GM18499 (cell line): Measurements from ENCODE around the gene PRKAG3.
"Not testable (repeated sequence)": the region's sequence is repeated elsewhere in the genome, so short reads cannot be mapped to it uniquely, and the experiment has no call there.

Experiments used
- ATAC-seq: cut with Tn5 transposase; IDR thresholded peaks from one replicate; pipeline ENCODE4 v1.9.1; 2021; ENCODE audit warnings: moderate number of reproducible peaks; ENCODE audit not compliant: insufficient read depth, unreplicated experiment

Gene PRKAG3

DNA sequence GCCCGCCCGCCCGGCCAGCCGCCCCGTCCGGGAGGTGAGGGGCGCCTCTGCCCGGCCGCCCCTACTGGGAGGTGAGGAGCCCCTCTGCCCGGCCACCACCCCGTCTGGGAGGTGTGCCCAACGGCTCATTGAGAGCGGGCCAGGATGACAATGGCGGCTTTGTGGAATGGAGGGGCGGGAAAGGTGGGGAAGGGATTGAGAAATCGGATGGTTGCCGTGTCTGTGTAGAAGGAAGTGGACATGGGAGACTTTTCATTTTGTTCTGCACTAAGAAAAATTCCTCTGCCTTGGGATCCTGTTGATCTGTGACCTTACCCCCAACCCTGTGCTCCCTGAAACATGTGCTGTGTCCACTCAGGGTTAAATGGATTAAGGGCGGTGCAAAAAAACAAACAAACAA is 15.4 kb upstream of the PRKAG3 start:
- not testable (repeated sequence) for ATAC-seq

GRCh38 chr2:218844334-218844733 is 12.7 kb upstream of the PRKAG3 start:
- ATAC-seq = not testable (repeated sequence)

DNA sequence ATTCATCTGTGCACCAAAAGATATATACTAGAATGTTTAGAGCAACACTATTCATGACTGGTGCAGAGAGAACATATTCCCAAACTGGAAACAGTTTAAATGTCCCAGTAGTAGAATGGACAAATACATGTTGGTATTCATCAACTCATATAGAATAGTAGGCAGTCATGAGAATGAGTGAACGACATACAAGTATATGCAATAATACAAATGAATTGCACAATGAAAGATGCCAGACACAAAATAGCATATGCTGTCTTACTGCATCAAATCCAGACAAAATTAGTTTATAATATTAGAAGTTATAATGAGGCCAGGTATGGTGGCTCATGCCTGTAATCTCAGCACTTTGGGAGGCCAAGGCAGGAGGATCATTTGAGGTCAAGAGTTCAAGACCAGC is 8.3 kb upstream of the PRKAG3 start:
- ATAC-seq = no peak

- ATAC-seq = no peak
These were observed 7.8 kb upstream of the PRKAG3 start for GRCh38 chr2:218839430-218839829.

GRCh38 chr2:218837495-218837894 is 5.9 kb upstream of the PRKAG3 start:
- no peak for ATAC-seq

- ATAC-seq = no peak
These were observed 3.1 kb upstream of the PRKAG3 start for GRCh38 chr2:218834685-218835084.

GRCh38 chr2:218833023-218833609 is 1.5 kb upstream of the PRKAG3 start:
- no peak for ATAC-seq

- ATAC-seq = no peak
These were observed 917 bp upstream of the PRKAG3 start for GRCh38 chr2:218832520-218832919.

DNA sequence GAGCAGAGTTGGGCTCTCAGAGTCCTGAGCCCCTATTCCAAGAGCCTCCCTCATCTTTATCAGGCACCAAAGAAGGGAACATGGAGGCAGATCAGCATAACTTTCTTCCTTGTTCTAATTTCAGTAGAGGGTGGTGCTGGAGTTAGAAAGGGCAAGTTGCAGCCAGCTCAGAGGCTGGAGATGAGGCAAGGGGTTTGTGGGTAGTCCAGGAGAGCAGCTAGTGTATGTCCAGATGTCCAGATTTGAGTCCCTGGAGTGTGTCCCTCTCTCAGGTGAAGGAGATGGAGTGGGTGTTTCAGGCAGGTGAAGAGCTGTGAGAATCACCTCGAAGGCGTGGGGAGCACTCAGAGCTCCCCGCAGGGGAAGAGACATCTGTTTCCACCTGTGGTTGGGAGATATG is 478 bp upstream of the PRKAG3 start:
- no peak for ATAC-seq

- no peak for ATAC-seq
These were observed 887 bp downstream of the PRKAG3 start for GRCh38 chr2:218830526-218831306.

DNA sequence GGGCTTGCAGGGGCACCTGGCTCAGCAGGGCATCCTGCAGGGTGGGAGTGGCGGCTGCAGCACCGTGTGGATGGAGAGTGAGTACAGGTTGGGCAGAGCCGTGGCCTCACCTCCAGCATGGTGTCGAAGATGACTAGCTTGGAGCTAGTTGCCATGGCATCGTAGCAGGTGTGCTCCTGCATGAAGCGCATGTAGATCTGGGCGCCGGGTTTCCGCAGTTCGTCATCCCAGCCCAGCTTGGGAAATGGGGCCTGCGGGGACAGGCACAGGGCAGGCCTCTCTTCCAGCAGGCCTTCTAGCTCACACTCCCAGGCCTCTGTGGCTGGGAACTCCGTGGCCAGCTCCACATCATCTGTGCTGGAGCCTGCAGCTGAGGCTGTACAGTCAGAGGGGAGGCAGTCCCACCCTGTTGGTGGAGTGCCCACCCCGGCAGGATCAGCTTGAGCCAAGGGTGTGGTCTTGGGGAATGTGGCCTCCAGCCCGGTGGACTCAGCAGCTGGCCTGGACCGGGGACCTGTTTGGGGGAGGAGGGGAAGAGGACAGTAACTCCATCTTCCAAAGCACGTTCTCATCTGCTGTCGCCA is 1.6 kb downstream of the PRKAG3 start:
- no peak for ATAC-seq

DNA sequence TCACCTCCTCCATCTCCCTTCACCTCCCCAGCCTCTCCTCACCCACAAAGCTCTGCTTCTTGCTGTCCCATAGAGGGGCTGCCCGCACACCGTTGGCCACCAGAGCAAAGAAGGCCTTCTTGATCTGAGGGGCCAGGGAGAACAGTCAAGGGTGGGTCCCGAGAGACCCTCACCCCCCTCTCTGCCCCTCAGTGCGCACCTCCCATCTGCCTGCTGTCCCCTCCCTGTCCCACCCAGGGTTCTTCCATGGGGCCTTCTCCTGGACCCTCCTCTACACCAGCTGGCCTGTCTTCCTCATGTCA is 3.2 kb downstream of the PRKAG3 start:
- ATAC-seq = no peak

DNA sequence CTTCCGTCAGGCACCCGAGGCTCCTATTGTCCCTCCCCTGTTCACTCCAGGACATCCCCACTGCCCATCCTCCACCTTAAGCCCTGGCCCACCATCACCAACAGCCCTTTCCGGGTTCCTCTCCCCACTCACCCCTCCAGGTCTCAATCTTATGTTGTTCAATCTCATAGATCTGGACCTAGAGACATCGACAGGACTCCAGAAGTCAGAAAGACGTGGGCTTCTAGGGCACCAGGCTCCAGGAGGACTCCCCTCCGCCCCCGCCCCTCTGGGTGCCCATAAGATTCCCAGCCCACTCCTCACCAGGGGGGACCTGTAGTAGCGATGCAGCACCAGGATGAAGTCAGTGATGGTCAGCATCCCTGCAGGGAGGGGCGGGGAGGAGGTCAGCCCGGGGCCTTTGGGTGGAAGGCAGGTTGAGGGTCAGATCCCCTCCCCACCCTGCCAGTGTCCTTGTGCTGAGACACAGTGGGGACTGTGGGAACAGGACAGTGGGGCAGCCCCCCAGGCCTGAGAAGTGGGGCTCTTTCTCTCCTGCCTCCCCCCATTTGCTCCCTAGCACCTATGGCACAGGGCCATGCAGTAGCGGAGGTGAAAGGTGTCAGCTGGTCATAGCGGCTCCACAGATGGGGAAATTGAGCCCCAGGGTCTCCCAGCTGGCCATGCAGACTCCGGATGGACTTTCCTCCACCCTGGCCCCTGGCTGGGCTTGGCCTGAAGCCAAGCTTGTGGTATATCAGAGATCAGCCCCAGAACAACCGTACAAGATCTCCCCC is 3.7 kb downstream of the PRKAG3 start:
- no peak for ATAC-seq

- ATAC-seq = no peak
These were observed 4.8 kb downstream of the PRKAG3 start for GRCh38 chr2:218826791-218827190.

DNA sequence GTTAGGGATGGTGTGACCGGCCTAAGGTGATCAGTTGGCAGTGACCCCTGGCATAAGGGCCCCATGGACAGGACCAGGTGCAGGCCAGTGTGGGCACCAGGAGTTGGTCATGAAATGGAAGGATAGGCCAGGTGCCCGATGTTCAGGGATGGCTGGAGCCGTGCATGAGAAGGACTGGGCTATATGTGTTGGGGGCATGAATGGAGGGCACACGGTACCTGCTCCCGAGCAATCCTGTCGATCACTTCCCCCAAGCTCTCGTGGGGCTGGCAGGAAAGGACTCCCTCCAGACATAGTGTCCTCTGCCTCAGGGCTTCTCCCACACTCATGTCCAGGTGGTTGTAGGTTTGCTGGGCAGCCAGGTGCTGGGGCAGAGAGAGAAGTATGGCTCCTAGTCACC is 7.6 kb downstream of the PRKAG3 start:
- ATAC-seq = no peak

DNA sequence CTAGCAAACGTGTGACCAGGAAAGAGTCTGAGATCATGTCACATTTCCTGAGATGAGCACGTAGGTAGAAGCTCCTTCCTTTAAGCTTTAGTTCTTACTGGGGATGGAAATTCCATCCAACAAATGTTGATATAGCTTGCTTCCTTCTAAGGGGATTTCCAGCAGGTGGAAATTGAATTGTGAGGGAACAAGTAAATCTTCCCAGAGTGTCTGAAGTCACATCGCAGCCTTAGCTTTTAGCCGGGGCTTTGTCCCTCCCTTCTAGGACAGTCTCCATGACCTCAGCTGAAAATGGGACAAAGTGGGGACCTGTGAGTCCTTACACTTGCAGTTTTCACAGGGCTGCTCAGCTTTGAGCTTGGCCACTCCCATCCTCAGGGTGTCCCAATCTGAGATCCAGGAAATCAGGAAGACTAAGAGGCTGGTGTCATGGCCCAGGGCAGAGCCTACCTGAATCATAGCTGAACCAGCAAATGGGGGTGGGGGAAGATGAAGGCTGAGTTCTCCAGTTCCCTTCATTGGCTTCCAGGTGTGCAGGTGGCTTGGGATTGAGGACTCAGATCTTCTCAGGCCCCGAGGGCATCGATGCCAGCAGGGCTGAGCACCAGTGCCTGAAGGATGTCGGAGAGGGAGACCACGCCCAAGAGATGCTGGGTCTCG is 8.3 kb downstream of the PRKAG3 start:
- ATAC-seq = no peak

GRCh38 chr2:218822622-218823021 is 9.0 kb downstream of the PRKAG3 start:
- no peak for ATAC-seq

GRCh38 chr2:218821605-218822211 is 9.9 kb downstream of the PRKAG3 start:
- ATAC-seq = no peak

DNA sequence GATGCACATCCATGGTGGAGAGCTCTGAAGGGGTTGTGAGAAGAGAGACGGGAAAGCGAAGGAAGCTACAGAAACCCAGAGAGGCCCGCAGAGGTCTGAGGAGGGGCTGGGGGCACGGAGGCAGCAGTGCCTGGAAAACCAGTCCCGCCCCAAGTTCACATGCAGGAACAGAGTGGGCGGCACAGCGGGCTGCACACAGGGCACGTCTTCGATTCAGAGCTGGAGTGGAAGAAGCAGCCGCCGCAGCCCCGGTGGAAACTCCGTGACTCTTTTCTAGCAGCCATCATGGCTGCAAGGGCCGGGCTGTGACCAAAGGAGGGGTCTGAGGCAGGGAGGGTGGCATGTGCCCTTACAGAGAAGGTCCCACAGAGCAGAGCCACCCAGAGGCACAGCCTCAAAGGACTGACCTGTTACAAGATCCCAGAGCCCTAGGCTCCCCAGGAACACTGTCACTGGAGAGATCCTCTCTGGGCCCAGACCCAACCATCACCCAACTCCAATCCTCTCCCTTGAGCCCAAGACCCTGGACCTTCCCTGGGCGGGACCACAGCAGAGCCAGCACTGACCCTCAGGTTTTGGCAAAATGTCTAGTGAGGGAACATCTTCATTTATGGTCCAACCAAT is 10.7 kb downstream of the PRKAG3 start:
- ATAC-seq = no peak

DNA sequence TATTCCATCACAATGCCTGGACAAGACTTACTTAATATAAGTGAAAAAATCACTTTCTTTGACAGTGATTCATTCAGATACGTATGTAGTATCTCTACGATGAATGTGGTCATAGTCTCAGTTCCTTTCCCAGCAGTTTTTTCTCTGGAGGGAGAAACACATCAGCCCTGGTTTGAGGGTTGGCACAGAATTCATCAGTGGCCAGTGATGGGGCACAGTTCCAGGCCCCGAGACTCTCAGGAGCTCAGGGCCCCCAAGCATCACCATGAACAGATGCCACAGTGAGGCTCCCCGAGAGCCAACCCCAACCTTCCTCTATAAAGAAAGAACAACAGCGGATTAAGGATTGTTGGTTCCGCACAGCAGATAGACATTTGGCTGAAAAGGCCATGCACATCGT is 12.5 kb downstream of the PRKAG3 start:
- no peak for ATAC-seq
